AG04449 (cell line): ENCODE results near the gene PAPOLA.
A peak's percentile ranks its signal among the peaks of the same experiment; 100 is the strongest.

Source experiments
- CTCF ChIA-PET: fragments of 350-600 bp; formaldehyde crosslinking; extraction: SDS; loops from one replicate; lab custom pipeline; 2021; ENCODE audit warnings: antibody characterized with exemption; lab: Yijun Ruan, JAX
- POLR2A ChIA-PET: fragments of 400-600, 350-600 bp; formaldehyde crosslinking; extraction: SDS; loops from one replicate; lab custom pipeline; 2020; ENCODE audit warnings: antibody characterized with exemption, inconsistent platforms; lab: Yijun Ruan, JAX
- DNase-seq: peaks from one replicate; pipeline ENCODE4 v3.0.0-alpha.2; 2010; ENCODE audit warnings: low read depth, low spot score
- H3K4me3 ChIP-seq: 2 replicates; pipeline ENCODE4 v1.5.1; 2011; ENCODE audit warnings: low read depth, mild to moderate bottlenecking, control low read depth, low read length
- TF ChIP-seq, protein P1 (sequence below): IDR thresholded peaks from one replicate; pipeline ENCODE4 v1.5.1; 2011; ENCODE audit warnings: mild to moderate bottlenecking, moderate library complexity, low read length, control low read depth, inconsistent platforms; ENCODE audit not compliant: insufficient read depth; ENCODE audit errors: missing control alignments

PAPOLA gene

DNA sequence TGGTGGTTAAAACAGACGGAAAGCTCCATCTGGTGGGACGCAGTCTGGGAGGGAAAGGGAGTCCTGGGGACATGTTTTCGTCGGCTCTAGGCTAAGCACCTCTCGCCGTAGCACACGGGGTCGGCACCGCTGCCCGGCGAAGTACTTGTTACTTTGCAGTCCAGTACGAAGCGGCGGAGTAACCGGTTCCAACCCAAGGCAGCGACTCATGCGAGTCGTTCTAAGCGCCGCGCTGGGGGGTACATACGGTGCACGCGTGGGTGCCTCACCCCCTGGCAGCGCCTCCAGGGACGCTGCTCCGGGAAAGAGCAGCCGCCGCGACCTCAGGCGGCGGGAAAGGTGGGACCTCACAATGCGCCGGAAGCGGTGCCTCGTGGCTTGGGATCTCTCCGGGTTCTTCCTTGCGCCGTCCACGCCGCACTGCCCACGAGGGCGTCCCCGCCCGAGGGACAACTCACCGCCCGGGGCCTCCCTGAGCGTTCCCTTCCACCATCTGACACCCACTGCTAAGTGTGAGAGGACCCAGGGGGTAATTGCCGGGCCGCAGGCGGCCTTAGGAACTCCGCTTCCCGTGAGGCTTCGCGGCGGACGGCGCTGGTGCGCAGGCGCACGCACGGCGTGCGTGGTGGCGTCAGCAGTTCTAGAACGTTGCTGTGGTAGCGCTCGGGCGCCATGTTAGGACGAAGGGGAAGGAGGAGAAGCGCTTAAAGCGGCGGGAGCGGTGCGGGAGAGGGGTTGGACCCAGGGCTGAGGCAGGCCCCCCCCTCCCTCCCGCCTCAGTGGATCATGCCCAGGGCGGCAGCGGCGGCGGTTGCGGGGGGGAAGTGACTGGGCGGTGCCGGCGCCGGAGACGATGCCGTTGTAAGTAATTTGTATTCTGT is at the start of gene PAPOLA:
Gene PAPOLA, plus strand, starts transcription at position 643 of the 881 bp plus-strand sequence. Its CDS starts 211 bp downstream, at position 854.
- TF ChIP-seq, protein P1, sequence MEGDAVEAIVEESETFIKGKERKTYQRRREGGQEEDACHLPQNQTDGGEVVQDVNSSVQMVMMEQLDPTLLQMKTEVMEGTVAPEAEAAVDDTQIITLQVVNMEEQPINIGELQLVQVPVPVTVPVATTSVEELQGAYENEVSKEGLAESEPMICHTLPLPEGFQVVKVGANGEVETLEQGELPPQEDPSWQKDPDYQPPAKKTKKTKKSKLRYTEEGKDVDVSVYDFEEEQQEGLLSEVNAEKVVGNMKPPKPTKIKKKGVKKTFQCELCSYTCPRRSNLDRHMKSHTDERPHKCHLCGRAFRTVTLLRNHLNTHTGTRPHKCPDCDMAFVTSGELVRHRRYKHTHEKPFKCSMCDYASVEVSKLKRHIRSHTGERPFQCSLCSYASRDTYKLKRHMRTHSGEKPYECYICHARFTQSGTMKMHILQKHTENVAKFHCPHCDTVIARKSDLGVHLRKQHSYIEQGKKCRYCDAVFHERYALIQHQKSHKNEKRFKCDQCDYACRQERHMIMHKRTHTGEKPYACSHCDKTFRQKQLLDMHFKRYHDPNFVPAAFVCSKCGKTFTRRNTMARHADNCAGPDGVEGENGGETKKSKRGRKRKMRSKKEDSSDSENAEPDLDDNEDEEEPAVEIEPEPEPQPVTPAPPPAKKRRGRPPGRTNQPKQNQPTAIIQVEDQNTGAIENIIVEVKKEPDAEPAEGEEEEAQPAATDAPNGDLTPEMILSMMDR: peak; percentile 22
- CTCF ChIA-PET: interaction anchor here (1.4 kb wide), 1 partner anchor 65 kb away, joined by 3 read pairs; no protein-coding TSS in a partner anchor
- DNase-seq: peak; percentile 56
- peak within 1 kb of the TSS; percentile 95 for H3K4me3 ChIP-seq
- POLR2A ChIA-PET: no interaction called here

DNA sequence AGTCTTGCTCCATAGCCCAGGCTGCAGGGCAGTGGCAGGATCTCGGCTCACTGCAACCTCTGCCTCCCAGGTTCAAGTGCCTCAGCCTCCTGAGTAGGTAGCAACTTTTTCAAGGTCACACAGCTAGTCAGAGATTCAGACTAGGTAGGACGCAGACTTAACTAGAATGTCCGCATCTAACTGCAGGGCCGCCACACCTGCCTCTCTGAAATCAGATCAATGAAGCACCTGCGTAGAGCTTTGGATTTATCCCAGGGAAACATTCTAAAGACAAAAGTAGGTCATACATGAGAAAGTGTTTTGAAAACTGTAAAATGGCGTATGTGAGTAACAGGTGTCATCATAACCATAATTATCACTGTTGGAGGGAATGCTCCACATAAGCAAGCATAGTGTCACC is 49.5 kb upstream of the PAPOLA start:
- no peak for DNase-seq
- no peak overlapping the region for H3K4me3 ChIP-seq
- ChIA-PET CTCF (no interaction called here), POLR2A (no interaction called here)
- TF ChIP-seq, protein P1: no peak

DNA sequence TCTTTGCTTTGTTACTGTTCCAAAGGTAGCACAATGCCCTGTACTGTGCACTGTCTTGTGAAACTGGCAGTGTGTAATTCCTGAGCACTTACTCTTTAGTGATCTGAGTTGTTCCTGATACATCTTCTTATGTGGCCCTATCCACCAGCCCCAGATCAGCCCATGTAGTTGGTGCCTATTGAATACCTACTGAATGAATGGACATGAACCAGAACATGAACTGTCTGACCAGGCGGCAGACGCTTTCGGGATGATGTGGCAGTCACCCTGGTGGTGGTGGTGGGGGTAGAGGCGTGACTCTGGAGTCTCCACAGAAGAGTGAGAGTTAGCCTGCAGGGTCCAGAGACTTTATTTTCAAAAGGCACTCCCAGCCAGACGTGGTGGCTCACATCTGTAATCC is 46.6 kb upstream of the PAPOLA start:
- no peak for DNase-seq
- ChIA-PET CTCF (no interaction called here), POLR2A (no interaction called here)
- H3K4me3 ChIP-seq: no peak overlapping the region
- TF ChIP-seq, protein P1: no peak

DNA sequence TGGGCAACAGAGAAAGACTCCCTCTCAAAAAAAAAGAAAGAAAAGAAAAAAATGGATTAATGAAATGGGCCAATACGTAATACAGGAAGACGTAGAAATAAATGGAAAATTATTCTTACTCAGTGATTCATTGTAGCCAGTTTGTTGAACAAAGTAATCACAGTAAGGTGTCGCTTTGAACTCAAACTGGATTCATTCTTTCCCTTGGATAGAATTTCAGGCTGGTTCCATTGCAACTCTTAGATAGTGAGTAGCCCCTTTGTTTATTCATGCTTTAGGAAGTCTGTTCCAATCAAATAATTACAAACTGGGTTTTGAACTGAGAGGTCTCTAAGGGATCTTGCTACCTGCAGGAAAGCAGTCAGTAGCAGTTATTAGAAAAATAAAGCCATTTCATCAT is 42.3 kb upstream of the PAPOLA start:
- DNase-seq: no peak
- ChIA-PET CTCF (no interaction called here), POLR2A (no interaction called here)
- no peak overlapping the region for H3K4me3 ChIP-seq
- TF ChIP-seq, protein P1: no peak

DNA sequence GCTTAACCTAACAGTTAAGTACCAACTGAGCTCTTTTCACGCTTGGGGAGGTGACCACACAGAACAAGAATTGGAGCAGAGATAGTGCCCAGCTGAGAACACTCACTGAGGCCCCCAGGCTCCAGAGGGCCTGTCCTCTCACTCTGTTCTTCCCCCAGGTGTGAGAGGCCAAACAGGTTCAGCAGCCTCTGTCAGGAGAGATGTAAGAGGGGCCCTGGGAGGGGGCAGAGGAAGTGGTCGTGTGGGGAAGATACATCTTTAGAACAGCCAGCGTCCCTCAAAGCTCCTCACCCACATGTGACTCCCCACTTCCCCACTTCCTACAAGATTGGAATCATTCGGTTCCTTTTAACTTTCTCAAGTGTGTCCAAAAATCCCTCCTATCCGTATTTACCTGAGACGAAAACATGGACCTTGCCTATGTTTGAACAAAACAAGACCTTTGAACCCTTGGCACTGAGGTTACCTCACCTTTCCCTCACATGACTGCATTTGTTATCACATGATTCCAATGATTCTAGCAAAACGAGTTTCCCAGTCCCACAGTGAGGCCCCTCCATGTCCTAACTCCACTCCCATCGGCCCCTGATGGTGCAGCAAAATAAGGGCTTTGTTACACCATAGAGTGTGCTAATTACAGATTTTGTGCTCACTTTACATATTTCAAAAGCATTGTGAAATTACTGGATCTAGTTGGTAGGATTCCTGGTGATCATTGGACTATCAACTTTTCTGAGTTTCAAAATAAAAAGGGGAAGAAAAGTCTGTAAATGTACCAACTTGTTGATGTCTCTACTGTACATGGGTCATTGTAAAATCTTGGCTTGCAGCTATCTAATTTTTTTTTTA is 40.0 kb upstream of the PAPOLA start:
- H3K4me3 ChIP-seq: no peak overlapping the region
- ChIA-PET CTCF (no interaction called here), POLR2A (no interaction called here)
- TF ChIP-seq, protein P1: no peak
- DNase-seq: no peak

DNA sequence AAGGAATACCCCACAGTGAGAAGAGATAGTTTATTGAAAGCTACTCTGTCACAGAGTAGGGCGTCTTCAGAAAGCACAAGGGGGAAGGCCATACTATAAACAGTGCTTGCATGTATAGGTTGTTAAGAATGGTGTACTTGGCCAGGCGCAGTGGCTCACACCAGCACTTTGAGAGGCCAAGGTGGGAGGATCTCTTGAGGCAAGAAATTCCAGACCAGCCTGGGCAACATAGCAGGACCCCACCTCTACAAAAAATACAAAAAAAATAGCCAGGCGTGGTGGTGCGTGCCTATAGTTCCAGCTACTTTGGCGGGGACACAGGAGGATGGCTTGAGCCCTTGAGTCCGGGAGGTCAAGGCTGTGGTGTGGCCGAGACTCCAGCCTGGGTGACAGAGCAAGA is 38.0 kb upstream of the PAPOLA start:
- no peak for DNase-seq
- POLR2A ChIA-PET: no interaction called here
- TF ChIP-seq, protein P1: no peak
- CTCF ChIA-PET: no interaction called here
- no peak overlapping the region for H3K4me3 ChIP-seq
